ENCODE data around the gene GRM8.

DNA sequence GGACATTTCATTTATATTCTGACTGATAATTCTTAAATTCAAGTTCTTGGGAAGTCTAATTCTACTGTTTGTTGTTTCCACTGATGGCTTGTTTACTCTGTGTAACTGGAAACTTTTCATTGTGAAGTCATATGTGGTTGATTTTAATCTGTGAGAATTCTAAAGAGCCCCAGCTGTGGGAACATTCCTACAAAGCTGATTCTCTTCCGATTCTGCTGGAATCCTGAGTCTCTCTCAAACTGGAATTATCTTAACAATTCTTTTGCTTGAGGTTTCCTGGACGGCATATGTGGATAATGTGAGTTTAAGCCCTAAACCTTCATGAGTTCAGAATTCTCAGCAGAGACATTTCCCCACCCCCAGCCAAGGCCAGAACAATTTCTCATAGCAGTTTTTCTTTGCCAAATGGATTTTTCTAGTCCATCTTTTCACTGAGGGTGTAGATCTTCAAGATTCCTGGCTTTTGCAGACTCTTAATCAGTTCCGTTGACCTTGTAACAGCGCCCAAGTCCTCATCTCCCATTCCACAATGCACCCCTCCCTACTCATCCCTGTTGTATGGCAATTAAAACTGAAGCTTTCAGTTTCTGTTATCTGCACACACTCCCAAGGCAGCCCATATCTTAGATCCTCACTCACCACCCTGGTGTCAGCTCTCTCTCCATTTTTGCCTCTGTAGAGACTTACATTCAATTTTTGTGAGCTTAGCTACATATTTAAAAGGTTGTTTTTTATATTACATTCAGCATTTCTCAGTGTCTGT, 37.6 kb downstream of the GRM8 start:
- no peak for TF ChIP-seq SP1 (IDR thresholded peaks at IDR 0.05)
- no peak for TF ChIP-seq FOXA1 (IDR thresholded peaks at IDR 0.05)
- no peak for TF ChIP-seq ARNT (IDR thresholded peaks at IDR 0.05)
- no peak for TF ChIP-seq BHLHE40 (IDR thresholded peaks at IDR 0.05; ENCODE audit: borderline replicate concordance)

Measured in HEK293T (cell line).